Fibroblast of lung (primary cell): ENCODE results near the gene MXRA7.

Source experiments
- EZH2 ChIP-seq: IDR thresholded peaks from 2 replicates; pipeline ENCODE4 v1.5.1; 2012; ENCODE audit warnings: low read length, control low read depth, mild to moderate bottlenecking; ENCODE audit errors: missing control alignments
- TF ChIP-seq, protein P1 (sequence below), 2 donors: IDR thresholded peaks in 1 of 2; conservative IDR thresholded peaks in 1 of 2; 1 replicate in 1 of 2; 2 replicates in 1 of 2; pipeline ENCODE4 v1.5.1; 2011 to 2012; ENCODE audit warnings: low read length in 2 of 2, control low read depth in 1 of 2, inconsistent platforms in 1 of 2, low read depth in 1 of 2, mild to moderate bottlenecking in 1 of 2

DNA sequence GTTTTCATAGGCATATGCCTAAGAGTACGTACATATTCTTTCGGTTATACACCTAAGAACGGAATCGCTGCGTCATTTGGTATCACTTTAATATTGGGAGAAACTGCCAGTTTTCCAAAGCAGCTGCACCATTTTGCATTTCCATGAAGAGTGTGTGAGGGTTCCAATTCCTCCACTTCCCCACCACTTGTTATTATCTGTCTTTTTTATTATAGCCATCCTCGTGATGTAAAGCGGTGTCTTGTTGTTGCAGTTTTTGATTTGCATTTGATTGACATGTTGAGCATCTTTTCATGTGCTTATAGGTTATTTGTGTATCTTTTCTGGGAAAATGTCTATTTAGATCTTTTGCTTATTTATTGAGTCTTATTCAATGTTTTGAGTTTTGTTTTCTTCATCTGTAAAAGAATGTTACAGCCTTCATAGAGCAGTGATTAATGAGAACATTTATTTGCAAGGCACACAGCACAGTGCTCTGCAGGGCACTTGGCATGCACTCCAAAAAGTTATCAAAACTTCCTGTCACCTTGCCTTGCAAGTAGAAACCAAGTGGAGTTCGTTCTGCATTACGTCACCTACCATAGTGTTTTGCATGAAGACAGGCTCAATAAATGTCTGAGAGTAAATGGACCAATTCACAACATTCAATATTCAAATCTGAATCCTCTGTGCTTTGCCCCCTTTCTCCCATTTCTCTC lies 40.6 kb downstream of the MXRA7 start:
- TF ChIP-seq, protein P1, sequence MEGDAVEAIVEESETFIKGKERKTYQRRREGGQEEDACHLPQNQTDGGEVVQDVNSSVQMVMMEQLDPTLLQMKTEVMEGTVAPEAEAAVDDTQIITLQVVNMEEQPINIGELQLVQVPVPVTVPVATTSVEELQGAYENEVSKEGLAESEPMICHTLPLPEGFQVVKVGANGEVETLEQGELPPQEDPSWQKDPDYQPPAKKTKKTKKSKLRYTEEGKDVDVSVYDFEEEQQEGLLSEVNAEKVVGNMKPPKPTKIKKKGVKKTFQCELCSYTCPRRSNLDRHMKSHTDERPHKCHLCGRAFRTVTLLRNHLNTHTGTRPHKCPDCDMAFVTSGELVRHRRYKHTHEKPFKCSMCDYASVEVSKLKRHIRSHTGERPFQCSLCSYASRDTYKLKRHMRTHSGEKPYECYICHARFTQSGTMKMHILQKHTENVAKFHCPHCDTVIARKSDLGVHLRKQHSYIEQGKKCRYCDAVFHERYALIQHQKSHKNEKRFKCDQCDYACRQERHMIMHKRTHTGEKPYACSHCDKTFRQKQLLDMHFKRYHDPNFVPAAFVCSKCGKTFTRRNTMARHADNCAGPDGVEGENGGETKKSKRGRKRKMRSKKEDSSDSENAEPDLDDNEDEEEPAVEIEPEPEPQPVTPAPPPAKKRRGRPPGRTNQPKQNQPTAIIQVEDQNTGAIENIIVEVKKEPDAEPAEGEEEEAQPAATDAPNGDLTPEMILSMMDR (conservative IDR thresholded peaks at IDR 0.05 in 1 of 2, IDR thresholded peaks at IDR 0.05 in 1 of 2; ENCODE audit: low read depth in 1 of 2, low read length in 2 of 2): no peak
- no peak for TF ChIP-seq EZH2
